Measurements from ENCODE around the gene SPG7.
A peak's percentile ranks its signal among the peaks of the same experiment; 100 is the strongest.

SPG7 gene

DNA sequence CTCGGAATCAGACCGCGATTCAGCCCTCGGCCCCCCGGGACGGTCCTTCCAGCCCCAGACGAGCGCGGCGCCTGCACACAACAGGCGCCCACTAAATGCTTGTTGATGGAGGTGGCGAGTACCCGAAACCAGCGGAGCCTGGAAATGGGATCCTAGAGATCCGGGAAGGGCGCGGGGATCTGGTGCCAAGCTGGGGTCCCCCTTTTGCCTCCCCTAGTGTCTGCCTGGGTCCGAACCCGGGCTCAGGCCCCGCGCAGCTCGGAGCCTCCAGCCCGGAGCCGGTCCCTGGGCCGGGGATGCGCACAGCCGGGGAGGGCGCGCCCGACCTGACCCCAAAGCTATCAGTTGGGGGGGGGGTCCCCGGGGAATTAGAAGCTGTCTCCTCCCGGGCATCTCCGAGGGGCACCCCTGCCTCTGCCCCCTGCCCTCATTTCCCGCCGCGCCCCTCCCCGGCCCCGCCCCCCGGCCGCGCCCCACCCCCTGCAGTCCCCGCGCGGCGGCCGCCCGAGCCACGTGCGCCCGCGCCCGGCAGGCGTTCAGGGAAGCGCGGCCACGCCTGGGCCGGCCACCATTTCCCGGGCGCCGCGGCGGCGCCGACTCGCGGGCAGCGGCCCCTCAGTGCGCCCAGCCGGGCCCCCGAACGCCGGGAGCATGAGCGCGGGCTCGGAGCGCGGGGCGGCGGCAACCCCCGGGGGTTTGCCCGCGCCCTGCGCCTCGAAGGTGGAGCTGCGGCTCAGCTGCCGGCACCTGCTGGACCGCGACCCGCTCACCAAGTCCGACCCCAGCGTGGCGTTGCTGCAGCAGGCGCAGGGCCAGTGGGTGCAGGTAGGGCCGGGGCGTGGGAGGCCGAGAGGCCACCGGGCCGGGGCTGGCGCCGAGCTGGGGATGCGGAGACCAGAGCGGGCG lies 67.3 kb downstream of the SPG7 start, which contains the start of gene CPNE7:
TSS of gene CPNE7 (plus strand) at position 512 of the 906 bp plus-strand sequence. CDS start at position 652, 140 bp downstream.
- TF ChIP-seq, protein P1, sequence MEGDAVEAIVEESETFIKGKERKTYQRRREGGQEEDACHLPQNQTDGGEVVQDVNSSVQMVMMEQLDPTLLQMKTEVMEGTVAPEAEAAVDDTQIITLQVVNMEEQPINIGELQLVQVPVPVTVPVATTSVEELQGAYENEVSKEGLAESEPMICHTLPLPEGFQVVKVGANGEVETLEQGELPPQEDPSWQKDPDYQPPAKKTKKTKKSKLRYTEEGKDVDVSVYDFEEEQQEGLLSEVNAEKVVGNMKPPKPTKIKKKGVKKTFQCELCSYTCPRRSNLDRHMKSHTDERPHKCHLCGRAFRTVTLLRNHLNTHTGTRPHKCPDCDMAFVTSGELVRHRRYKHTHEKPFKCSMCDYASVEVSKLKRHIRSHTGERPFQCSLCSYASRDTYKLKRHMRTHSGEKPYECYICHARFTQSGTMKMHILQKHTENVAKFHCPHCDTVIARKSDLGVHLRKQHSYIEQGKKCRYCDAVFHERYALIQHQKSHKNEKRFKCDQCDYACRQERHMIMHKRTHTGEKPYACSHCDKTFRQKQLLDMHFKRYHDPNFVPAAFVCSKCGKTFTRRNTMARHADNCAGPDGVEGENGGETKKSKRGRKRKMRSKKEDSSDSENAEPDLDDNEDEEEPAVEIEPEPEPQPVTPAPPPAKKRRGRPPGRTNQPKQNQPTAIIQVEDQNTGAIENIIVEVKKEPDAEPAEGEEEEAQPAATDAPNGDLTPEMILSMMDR (IDR thresholded peaks at IDR 0.05; ENCODE audit: insufficient read depth, low read length, poor library complexity, severe bottlenecking) = no peak
- peak within 1 kb of the TSS; percentile 61 for H3K4me3 ChIP-seq (replicated peaks; ENCODE audit: low read depth, low read length)
- peak; percentile 51 for DNase-seq (ENCODE audit: extremely low read depth, insufficient read length)

DNA sequence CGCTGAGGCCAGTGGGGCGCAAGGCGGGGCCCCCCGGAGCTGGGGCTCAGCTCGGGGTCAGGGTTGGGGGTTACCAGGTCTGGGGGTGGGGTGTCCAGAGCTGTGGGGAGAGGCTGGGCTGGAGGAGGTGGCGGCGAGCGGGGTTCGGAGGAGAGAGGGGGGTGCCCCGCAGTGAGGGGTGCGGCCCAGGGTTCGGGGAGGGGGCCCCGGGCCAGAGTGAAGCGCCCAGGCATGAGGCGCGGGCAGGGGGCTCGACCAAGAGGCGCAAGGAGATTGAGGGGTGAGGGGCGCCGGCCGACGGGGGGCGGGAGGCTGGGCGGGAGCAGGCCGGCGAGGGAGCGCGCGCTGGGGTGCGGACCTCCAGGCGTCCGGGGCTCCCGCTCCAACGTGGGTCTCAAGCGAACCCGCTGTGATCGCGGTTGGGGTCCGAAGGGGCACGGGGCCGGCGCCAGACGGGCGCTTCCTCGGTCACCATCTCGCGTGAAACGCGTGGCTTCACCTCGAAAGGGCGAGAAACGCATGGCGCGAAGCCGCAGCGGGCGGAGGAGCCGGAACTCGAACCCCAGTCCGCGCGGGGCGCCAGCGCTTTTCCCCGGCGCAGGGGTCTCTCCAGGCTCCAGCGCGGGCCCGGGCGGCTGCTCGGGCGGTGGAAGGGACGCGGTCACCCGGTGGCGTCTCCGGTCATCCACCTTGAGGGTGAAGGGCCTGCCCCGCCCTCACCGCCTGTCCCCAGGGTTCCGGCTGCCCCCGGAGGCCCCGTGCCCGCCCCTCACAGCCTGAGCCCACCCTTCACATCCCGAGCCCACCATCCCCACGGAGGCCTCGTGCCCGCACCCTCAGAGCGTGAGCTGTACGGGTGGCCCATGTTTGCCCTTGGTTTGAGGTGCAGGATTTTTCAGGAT lies 68.2 kb downstream of the SPG7 start:
- H3K27me3 ChIP-seq (replicated peaks; ENCODE audit: control insufficient read depth, insufficient read depth, low read length) = no peaks in the 10 kb centered on the region
- no peaks in the 10 kb centered on the region; the same call in 1 of the 2 replicates for H3K36me3 ChIP-seq (ENCODE audit: control insufficient read depth, insufficient read depth, low read length)
- H3K4me3 ChIP-seq (replicated peaks; ENCODE audit: low read depth, low read length) = peak overlapping the region; percentile 40
- TF ChIP-seq, protein P1 (IDR thresholded peaks at IDR 0.05; ENCODE audit: insufficient read depth, low read length, poor library complexity, severe bottlenecking) = no peak
- no peak for DNase-seq (ENCODE audit: extremely low read depth, insufficient read length)

More for the DNA sequence above, 67.3 kb downstream of the SPG7 start, which contains the start of gene CPNE7:
- Histone ChIP-seq H3K36me3 (ENCODE audit: control insufficient read depth, insufficient read depth, low read length) (no peaks in the 10 kb centered on the region; the same call in 1 of the 2 replicates), H3K27me3 (replicated peaks; ENCODE audit: control insufficient read depth, insufficient read depth, low read length) (no peaks in the 10 kb centered on the region)

DNA sequence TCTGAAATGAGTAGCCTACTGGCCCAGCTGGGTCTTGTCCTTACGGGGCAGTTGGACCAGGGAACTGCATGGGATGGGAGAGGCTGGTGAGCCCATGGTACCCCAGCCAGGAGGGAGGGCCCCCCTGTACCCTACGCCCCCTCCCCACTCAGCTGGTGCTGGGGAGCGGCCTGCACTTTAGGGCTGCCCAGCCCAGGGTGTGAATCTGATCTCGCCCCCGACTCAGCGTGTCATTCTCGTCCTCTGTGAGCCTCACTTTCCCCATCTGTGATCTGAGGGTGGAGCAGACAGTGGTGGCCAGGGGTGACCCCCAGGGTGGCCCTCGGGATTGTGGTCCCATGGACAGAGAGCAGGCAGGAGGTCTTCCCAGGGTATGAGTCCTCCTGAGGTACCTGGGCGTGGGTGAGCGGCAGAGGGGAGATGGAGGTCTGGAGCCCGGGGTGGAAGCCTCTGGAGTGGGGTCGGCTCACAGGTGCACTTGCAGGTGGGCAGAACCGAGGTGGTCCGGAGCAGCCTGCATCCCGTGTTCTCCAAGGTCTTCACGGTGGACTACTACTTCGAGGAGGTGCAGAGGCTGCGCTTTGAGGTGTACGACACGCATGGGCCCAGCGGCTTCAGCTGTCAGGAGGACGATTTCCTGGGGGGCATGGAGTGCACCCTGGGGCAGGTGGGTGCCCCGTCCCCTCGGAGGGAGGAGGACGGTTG lies 69.0 kb downstream of the SPG7 start:
- TF ChIP-seq, protein P1 (IDR thresholded peaks at IDR 0.05; ENCODE audit: insufficient read depth, low read length, poor library complexity, severe bottlenecking) = no peak
- Histone ChIP-seq H3K36me3 (ENCODE audit: control insufficient read depth, insufficient read depth, low read length) (no peaks in the 10 kb centered on the region; the same call in 1 of the 2 replicates), H3K4me3 (replicated peaks; ENCODE audit: low read depth, low read length) (no peak overlapping the region), H3K27me3 (replicated peaks; ENCODE audit: control insufficient read depth, insufficient read depth, low read length) (no peaks in the 10 kb centered on the region)
- DNase-seq (ENCODE audit: extremely low read depth, insufficient read length) = no peak

DNA sequence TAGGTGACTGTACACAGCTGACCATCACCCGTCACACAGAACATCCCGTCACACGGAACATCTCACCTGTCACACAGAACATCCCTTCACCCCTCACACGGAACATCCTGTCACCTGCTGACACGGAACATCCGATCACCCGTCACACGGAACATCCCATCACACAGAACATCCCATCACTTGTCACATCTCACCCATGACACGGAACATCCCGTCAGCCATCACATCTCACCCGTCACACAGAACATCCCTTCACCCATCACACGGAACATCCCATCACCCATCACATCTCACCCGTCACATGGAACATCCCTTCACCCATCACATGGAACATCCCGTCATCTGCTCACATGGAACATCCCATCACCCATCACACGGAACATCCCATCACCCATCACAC lies 71.1 kb downstream of the SPG7 start:
- DNase-seq (ENCODE audit: extremely low read depth, insufficient read length) = no peak
- TF ChIP-seq, protein P1 (IDR thresholded peaks at IDR 0.05; ENCODE audit: insufficient read depth, low read length, poor library complexity, severe bottlenecking) = no peak
- H3K27me3 ChIP-seq (replicated peaks; ENCODE audit: control insufficient read depth, insufficient read depth, low read length) = no peaks in the 10 kb centered on the region
- no peaks in the 10 kb centered on the region; the same call in 1 of the 2 replicates for H3K36me3 ChIP-seq (ENCODE audit: control insufficient read depth, insufficient read depth, low read length)
- no peak overlapping the region for H3K4me3 ChIP-seq (replicated peaks; ENCODE audit: low read depth, low read length)

DNA sequence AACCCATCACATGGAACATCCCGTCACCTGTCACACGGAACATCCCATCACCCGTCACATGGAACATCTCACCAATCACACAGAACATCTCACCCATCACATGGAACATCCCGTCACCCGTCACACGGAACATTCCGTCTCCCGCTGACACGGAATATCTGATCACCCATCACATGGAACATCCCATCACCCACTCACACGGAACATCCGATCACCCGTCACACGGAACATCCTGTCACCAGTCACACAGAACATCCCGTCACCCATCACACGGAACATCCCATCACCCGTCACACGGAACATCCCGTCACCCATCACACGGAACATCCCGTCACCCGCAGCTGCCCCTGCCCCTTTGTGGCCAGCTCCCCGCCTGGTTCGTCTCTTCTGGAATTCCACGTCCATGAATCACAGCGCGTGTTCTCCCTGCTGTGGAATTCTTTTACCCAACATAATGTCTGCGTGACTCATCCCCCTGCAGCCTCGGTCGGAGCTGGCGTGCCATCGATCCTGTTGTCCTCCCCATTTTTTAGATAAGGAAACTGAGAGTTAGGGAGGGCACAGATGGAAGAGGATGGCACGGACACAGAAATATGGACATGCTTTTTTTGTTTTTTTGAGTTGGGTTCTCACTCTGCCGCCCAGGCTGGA lies 73.0 kb downstream of the SPG7 start:
- no peaks in the 10 kb centered on the region; the same call in 1 of the 2 replicates for H3K36me3 ChIP-seq (ENCODE audit: control insufficient read depth, insufficient read depth, low read length)
- no peak for DNase-seq (ENCODE audit: extremely low read depth, insufficient read length)
- no peak overlapping the region for H3K4me3 ChIP-seq (replicated peaks; ENCODE audit: low read depth, low read length)
- H3K27me3 ChIP-seq (replicated peaks; ENCODE audit: control insufficient read depth, insufficient read depth, low read length) = no peaks in the 10 kb centered on the region
- TF ChIP-seq, protein P1 (IDR thresholded peaks at IDR 0.05; ENCODE audit: insufficient read depth, low read length, poor library complexity, severe bottlenecking) = no peak
